C4-2B (cell line): ENCODE data around the gene GNB1L.

ENCODE experiments used
- H3K27ac ChIP-seq: fragments of 450-650 bp; 2 replicates; pipeline ENCODE4 v1.5.1; 2017
- CTCF ChIP-seq: fragments of 450-650 bp; conservative IDR thresholded peaks from 2 replicates; pipeline ENCODE4 v1.5.1; 2017; ENCODE audit warnings: mild to moderate bottlenecking
- ZFX ChIP-seq: fragments of 450-650 bp; IDR thresholded peaks from 2 replicates; pipeline ENCODE4 v1.6.1; 2017

GNB1L gene

DNA sequence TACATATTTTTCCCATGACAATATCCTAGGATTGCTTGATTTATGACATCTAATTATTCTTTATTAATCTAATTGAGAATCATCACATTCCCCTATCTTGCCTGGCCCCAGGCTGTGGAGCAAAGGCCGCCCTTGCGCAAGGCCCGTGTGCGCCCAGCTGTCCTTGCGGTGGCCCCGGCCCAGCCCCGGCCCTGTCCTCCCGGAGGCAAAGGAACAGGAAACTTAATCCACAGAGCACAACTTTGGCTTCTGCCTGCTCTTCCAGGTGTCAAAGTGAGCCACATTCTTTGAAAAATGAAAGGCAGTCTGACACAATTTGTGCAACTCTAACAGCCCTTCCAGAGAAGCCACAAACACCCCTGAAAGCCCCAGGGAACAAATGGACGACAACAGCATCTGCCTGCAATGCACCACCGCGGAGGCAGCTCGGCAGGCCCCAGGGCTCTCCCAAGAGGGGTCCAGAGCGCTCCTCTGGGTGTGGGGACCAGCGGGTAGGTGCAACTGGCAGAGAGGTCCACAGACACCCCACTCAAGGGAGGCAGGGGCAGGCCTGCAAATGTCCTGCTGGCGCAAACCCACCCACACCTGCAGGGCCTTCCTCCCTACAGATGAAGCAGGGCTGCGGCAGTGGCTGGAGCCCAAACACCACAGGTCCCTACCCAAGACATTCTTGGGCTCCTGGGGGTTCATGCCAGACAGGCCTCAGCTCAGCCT, 30.3 kb downstream of the GNB1L start:
- H3K27ac ChIP-seq, result no peak overlapping the region
- TF ChIP-seq ZFX (no peak), CTCF (no peak)

- TF ChIP-seq CTCF (no peak), ZFX (no peak)
- no peak overlapping the region for H3K27ac ChIP-seq
Measured at GRCh38 chr22:19823902-19824211, 30.8 kb downstream of the GNB1L start.

- TF ChIP-seq CTCF, result no peak
- no peak overlapping the region for H3K27ac ChIP-seq
Measured at GRCh38 chr22:19823191-19823901, 31.3 kb downstream of the GNB1L start.

DNA sequence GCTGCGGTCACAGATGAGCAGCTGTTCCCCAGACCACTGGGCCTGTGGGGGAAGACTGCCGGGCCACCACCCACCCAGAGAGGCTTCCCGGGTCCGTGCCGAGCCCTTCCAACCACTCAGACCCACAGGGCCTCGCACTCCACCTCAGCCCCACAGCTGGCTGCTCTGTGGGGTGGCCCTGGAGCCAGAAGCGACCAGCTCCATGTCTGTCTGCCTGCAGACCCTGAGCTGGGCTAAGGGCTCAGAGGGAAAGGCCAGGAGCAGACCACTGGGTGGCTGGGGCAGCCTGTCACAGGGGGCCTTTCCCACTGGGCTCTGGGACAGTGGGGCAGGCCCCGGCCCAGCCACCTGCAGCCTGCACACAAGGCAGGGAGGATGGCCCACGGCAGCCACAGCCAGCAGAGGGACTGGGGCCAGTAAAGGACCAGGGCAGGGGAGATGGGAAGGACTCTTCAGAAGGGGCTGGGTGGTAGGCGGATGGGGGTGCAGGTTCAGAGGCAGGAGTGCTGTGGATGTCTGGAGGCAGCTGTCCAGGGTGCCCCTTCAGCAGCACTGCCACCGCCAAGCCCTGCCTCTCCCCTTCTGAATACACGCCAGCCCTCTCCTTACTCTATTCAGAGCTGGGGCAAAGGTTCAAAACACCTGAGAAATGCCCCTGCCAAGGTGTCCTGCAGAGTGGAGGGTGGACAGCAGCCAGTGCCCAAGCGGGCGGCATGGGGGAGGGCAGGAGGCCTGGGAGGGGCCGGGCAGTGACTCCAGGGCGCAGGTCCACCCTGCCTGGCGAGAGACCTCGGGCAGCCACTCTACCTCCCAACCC, 32.2 kb downstream of the GNB1L start:
- no peak overlapping the region for H3K27ac ChIP-seq
- TF ChIP-seq CTCF (no peak), ZFX (no peak)

DNA sequence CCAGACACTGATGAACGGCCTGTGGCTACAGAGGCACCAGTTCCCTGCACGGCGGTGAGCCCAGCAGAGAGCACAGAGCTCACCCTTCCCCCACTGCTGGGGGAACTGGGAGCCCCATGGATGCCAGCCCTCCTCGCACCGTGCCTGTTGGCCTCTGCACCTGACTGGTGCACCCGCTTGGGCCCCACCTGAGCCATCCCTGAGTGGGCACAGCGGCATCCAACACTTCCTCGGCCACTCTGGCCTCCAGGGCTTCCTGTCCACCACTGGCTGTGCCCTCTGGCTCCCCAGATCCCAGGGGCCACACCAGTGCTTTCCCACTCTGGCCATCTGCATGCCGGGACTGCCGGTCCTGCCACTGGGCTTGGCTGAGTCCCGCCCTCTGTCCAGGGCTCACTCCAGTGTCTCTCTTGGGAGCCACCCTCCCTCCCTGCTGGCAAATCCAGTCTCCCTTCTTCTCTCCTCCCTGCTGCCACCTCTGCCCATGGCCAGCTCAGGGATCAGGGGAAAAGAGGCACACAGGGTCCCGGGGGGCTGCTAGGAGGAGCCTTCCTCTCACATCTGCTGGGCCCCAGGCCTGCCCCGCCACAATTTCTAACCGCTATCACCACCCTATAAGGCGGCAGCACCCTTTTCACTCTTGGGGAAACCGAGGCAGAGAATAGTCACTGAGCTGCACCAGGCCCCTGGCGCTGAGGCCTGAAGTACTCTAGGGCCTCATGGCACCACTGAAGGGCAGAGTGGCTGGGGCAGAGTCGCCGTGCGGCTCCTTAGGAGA, 33.0 kb downstream of the GNB1L start:
- TF ChIP-seq CTCF, result no peak
- no peak for TF ChIP-seq ZFX
- H3K27ac ChIP-seq, result no peak overlapping the region

DNA sequence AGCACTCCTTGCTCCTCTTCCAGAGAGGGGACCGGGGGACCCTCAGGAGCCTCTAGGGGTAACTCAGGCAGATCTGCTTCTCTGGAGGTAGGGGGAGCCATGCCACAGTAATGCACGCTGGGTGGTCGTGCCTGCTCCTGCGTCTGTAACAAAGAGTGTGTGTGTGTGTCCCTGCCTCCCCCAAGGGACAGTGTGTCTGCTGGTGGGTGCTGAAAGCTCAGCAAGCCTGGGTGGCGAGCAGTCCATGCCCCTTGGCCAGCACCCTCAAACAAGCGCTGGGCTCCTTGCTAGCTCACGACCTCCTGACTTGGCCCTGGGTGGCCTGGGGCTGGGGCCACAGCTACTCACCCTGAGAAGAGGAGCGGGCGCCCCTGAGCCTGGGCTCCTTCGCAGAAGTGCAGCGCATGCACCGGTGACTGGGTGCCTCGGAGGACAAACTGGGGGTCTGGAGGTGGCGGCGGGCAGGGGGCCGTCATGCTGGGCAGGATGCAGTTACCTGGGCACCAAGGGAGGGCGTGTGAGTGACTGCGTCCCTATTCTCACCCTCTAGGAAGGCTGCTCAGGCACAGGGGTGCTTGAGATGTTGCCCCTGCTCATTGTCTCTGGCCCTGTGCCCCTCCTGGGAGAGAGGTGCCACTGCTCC, 33.7 kb downstream of the GNB1L start:
- TF ChIP-seq CTCF, result no peak
- TF ChIP-seq ZFX, result no peak
- no peak overlapping the region for H3K27ac ChIP-seq
